Epithelial cell of esophagus (primary cell): ENCODE results near the gene PIK3R4.

Experiments used
- DNase-seq: peaks from one replicate; pipeline ENCODE4 v3.0.0; 2010; ENCODE audit warnings: low read depth
- H3K4me3 ChIP-seq: 2 replicates; pipeline ENCODE4 v1.5.1; 2011; ENCODE audit warnings: mild to moderate bottlenecking, low read length, control low read depth
- CTCF ChIP-seq: IDR thresholded peaks from 2 replicates; pipeline ENCODE4 v1.5.1; 2011; ENCODE audit warnings: low read depth, mild to moderate bottlenecking, low read length, control low read depth, inconsistent platforms; ENCODE audit not compliant: insufficient read depth; ENCODE audit errors: missing control alignments

Gene PIK3R4

GRCh38 chr3:130760922-130761321, 14.3 kb upstream of the PIK3R4 start:
- no peak for TF ChIP-seq CTCF
- DNase-seq: peak; percentile 92
- H3K4me3 ChIP-seq: no peak overlapping the region

GRCh38 chr3:130759692-130760338, 13.2 kb upstream of the PIK3R4 start:
- peak; percentile 82 for TF ChIP-seq CTCF
- H3K4me3 ChIP-seq: no peak overlapping the region
- DNase-seq: peak; percentile 79

GRCh38 chr3:130758624-130759369, 12.2 kb upstream of the PIK3R4 start:
- TF ChIP-seq CTCF: no peak
- no peak for DNase-seq
- no peak overlapping the region for H3K4me3 ChIP-seq

- no peak for TF ChIP-seq CTCF
- no peak overlapping the region for H3K4me3 ChIP-seq
- DNase-seq: no peak
Observed at GRCh38 chr3:130757611-130758150, 11.1 kb upstream of the PIK3R4 start.

GRCh38 chr3:130755666-130756065, 9.0 kb upstream of the PIK3R4 start:
- H3K4me3 ChIP-seq: no peak overlapping the region
- DNase-seq: peak; percentile 93
- TF ChIP-seq CTCF: no peak

GRCh38 chr3:130748981-130749380, 2.4 kb upstream of the PIK3R4 start:
- no peak for TF ChIP-seq CTCF
- H3K4me3 ChIP-seq: no peak overlapping the region
- DNase-seq: no peak
